Measurements from ENCODE around the gene FN3K.
"Not testable (repeated sequence)": the region's sequence is repeated elsewhere in the genome, so short reads cannot be mapped to it uniquely, and the experiment has no call there.

FN3K gene

GRCh38 chr17:82754297-82755208 lies 19.1 kb downstream of the FN3K start:
- peak overlapping the region in 8 of 21 experiments; percentile 0 to 65 (median 34) for H3K27ac ChIP-seq

GRCh38 chr17:82756166-82756565 lies 20.8 kb downstream of the FN3K start:
- H3K27ac ChIP-seq: peak overlapping the region in 2 of 21 experiments; percentile 19 to 45
- H3K4me3 ChIP-seq: no peak overlapping the region

More at GRCh38 chr17:82754297-82755208, 19.1 kb downstream of the FN3K start:
- H3K4me3 ChIP-seq: peak overlapping the region in 2 of 7 experiments; percentile 13 to 15

- H3K27ac ChIP-seq: peak overlapping the region in 1 of 21 experiments; percentile 1
- H3K4me3 ChIP-seq: no peak overlapping the region
These were observed 30.0 kb downstream of the FN3K start for GRCh38 chr17:82765371-82765770.

- H3K4me3 ChIP-seq: no peak overlapping the region
- no peak overlapping the region for H3K27ac ChIP-seq
These were observed 31.8 kb downstream of the FN3K start for GRCh38 chr17:82767041-82767754.

GRCh38 chr17:82769041-82769440 lies 33.6 kb downstream of the FN3K start:
- H3K27ac ChIP-seq: no peak overlapping the region

GRCh38 chr17:82772026-82772425 lies 36.6 kb downstream of the FN3K start:
- no peak overlapping the region for H3K27ac ChIP-seq
- H3K4me3 ChIP-seq: no peak overlapping the region

More at GRCh38 chr17:82769041-82769440, 33.6 kb downstream of the FN3K start:
- no peak overlapping the region for H3K4me3 ChIP-seq

GRCh38 chr17:82774456-82774855 lies 39.0 kb downstream of the FN3K start:
- H3K27ac ChIP-seq: peak overlapping the region in 1 of 21 experiments; percentile 58
- H3K4me3 ChIP-seq: not testable (repeated sequence)

- Histone ChIP-seq H3K4me3 (no peak overlapping the region), H3K27ac (peak overlapping the region in 2 of 21 experiments; percentile 46 to 58)
These were observed 39.8 kb downstream of the FN3K start for GRCh38 chr17:82775001-82775823.

- H3K27ac ChIP-seq: peak overlapping the region in 1 of 21 experiments; percentile 1
- no peak overlapping the region for H3K4me3 ChIP-seq
These were observed 41.0 kb downstream of the FN3K start for GRCh38 chr17:82776454-82776853.

- not testable (repeated sequence) for H3K27ac ChIP-seq, H3K4me3 ChIP-seq
These were observed 42.5 kb downstream of the FN3K start for GRCh38 chr17:82777778-82778375.

GRCh38 chr17:82779541-82779940 lies 44.1 kb downstream of the FN3K start:
- H3K4me3 ChIP-seq: no peak overlapping the region
- H3K27ac ChIP-seq: peak overlapping the region in 1 of 21 experiments; percentile 6

- H3K4me3 ChIP-seq: no peak overlapping the region
- peak overlapping the region in 1 of 21 experiments; percentile 6 for H3K27ac ChIP-seq
These were observed 44.8 kb downstream of the FN3K start for GRCh38 chr17:82780195-82780594.

- no peak overlapping the region for H3K27ac ChIP-seq
These were observed 45.8 kb downstream of the FN3K start for GRCh38 chr17:82780971-82781893.

GRCh38 chr17:82781894-82782274 lies 46.5 kb downstream of the FN3K start:
- Histone ChIP-seq H3K27ac (peak overlapping the region in 16 of 21 experiments; percentile 3 to 76 (median 40)), H3K4me3 (no peak overlapping the region)

More at GRCh38 chr17:82780971-82781893, 45.8 kb downstream of the FN3K start:
- no peak overlapping the region for H3K4me3 ChIP-seq

GRCh38 chr17:82782657-82783207 lies 47.3 kb downstream of the FN3K start:
- no peak overlapping the region for H3K4me3 ChIP-seq
- H3K27ac ChIP-seq: peak overlapping the region in 13 of 21 experiments; percentile 3 to 61 (median 40)

GRCh38 chr17:82783498-82783897 lies 48.1 kb downstream of the FN3K start:
- Histone ChIP-seq H3K4me3 (no peak overlapping the region), H3K27ac (peak overlapping the region in 1 of 21 experiments; percentile 48)

GRCh38 chr17:82785581-82785980 lies 50.2 kb downstream of the FN3K start:
- peak overlapping the region in 4 of 21 experiments; percentile 64 to 75 (median 72) for H3K27ac ChIP-seq
- not testable (repeated sequence) for H3K4me3 ChIP-seq

- H3K27ac ChIP-seq: peak overlapping the region in 19 of 21 experiments; percentile 8 to 81 (median 69)
- no peak overlapping the region for H3K4me3 ChIP-seq
These were observed 51.0 kb downstream of the FN3K start for GRCh38 chr17:82786427-82786826.

Data from skin epidermis (tissue), 12 donors.